ENCODE data around the gene SMG6. TPM values are rescaled to one million over a fixed set of nuclear protein-coding genes. Genes with fewer than 3 reads are reported as not detected.

Gene SMG6
- total and polyA plus RNA-seq, 2 donors (not counting 3 experiments of a cell fraction or from before 2014, with no cell fraction given): 40.1 to 42.2 TPM

DNA sequence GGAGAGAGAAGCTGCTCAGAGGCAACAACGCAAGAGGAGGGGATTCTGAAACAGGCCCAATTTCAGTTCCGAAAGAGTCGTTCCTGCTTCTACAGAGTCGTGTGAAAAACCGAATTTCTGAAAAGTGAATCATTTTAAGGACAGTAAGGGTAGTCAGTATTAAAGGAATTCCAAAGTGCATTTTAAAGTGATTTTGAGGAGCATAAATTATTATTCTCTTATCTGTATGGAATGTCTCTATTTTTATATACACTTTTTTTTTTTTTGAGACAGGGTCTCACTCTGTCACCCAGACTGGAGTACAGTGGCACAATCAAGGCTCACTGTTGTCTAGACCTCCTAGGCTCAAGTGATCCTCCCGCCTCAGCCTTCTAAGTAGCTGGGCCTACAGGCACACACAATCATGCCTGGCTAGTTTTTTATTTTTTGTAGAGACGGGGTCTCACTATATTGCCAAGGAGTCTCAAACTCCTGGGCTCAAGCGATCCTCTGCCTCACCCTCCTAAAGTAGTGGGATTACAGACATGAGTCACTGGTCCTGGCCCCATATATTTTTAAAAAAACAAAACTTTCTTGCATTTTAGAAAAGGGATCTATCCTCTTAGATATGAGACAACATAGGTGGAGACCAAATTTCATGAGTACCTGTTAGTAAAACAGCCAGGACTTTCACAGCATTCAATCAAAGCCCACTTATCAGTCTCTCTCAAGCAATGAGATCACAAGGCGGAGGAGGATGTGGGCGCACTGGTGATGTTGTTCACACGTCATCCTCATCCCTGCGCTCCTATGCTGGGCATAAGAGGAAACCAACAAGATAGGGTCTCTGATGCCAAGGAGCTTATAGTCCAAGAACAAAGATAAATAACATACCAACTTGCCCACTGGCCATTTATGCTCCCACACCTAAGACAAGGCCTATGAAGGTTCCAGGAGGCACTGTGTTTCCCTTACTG lies 53.2 kb downstream of the SMG6 start:
- Histone ChIP-seq H3K79me2 (ENCODE audit: control insufficient read depth, insufficient read depth, low read length) (no peaks in the 10 kb centered on the region), H3K4me1 (ENCODE audit: control insufficient read depth, extremely low read depth, insufficient read depth, low read length) (no peaks in the 10 kb centered on the region), H4K20me1 (replicated peaks; ENCODE audit: control insufficient read depth, extremely low read depth, insufficient read depth, low read length) (no peaks in the 10 kb centered on the region), H2AFZ (ENCODE audit: low read depth, low read length) (no peak overlapping the region), H3K27me3 (ENCODE audit: control insufficient read depth in 2 of 2, insufficient read depth in 2 of 2, low read length in 2 of 2) (no peaks in the 10 kb centered on the region), H3K4me3 (replicated peaks in 1 of 3; ENCODE audit: insufficient read depth in 1 of 3, low read depth in 1 of 3, low read length in 3 of 3) (no peak overlapping the region), H3K9me1 (replicated peaks; ENCODE audit: control insufficient read depth, extremely low read depth, insufficient read depth, low read length) (no peaks in the 10 kb centered on the region), H3K9ac (replicated peaks; ENCODE audit: extremely low read depth, insufficient read depth, low read length) (no peak overlapping the region), H3K9me3 (replicated peaks; ENCODE audit: control insufficient read depth, insufficient read depth, low read length) (no peaks in the 10 kb centered on the region), H3K27ac (ENCODE audit: insufficient read depth, low read depth, low read length) (no peak overlapping the region), H3K36me3 (ENCODE audit: control insufficient read depth in 2 of 2, extremely low read depth in 1 of 2, insufficient read depth in 2 of 2, low read length in 2 of 2) (peaks cover 0 to 4% of the 10 kb centered on the region in 2 experiments), H3K4me2 (ENCODE audit: insufficient read depth, low read length) (no peak overlapping the region)
- POLR2A ChIA-PET: no interaction called here
- DNase-seq (ENCODE audit: low read depth, low spot score) (no peak), FAIRE-seq (no peak)
- TF ChIP-seq POLR2AphosphoS5 (IDR thresholded peaks at IDR 0.05; ENCODE audit: insufficient read depth, low read depth, low read length) (no peak), MYC (IDR thresholded peaks at IDR 0.05; ENCODE audit: low read depth, low read length) (no peak), FOS (IDR thresholded peaks at IDR 0.05; ENCODE audit: borderline replicate concordance, insufficient read depth, low read length) (no peak), POLR2A (IDR thresholded peaks at IDR 0.05; ENCODE audit: low read depth, low read length) (no peak), JUN (IDR thresholded peaks at IDR 0.05; ENCODE audit: borderline replicate concordance, insufficient read depth, insufficient read length, low read depth) (no peak), EZH2 (IDR thresholded peaks at IDR 0.05; ENCODE audit: borderline replicate concordance, low read depth, low read length, severe bottlenecking) (no peak), GATA2 (IDR thresholded peaks at IDR 0.05; ENCODE audit: insufficient read depth, insufficient read length, low read depth, low read length) (no peak)
- TF ChIP-seq, protein P1, sequence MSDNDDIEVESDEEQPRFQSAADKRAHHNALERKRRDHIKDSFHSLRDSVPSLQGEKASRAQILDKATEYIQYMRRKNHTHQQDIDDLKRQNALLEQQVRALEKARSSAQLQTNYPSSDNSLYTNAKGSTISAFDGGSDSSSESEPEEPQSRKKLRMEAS (IDR thresholded peaks at IDR 0.05; ENCODE audit: insufficient read depth, insufficient read length): no peak
- TF ChIP-seq, protein P2, sequence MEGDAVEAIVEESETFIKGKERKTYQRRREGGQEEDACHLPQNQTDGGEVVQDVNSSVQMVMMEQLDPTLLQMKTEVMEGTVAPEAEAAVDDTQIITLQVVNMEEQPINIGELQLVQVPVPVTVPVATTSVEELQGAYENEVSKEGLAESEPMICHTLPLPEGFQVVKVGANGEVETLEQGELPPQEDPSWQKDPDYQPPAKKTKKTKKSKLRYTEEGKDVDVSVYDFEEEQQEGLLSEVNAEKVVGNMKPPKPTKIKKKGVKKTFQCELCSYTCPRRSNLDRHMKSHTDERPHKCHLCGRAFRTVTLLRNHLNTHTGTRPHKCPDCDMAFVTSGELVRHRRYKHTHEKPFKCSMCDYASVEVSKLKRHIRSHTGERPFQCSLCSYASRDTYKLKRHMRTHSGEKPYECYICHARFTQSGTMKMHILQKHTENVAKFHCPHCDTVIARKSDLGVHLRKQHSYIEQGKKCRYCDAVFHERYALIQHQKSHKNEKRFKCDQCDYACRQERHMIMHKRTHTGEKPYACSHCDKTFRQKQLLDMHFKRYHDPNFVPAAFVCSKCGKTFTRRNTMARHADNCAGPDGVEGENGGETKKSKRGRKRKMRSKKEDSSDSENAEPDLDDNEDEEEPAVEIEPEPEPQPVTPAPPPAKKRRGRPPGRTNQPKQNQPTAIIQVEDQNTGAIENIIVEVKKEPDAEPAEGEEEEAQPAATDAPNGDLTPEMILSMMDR (IDR thresholded peaks at IDR 0.05; ENCODE audit: extremely low read depth in 1 of 2, insufficient read depth in 1 of 2, low read depth in 1 of 2, low read length in 2 of 2): no peak
- intact Hi-C loops (cut with micrococcal nuclease): no loop called here
- CTCF ChIA-PET: interaction anchor here (1.0 to 1.2 kb wide), 3 partner anchors 12 to 196 kb away, joined by 3 read pairs; no protein-coding TSS in a partner anchor
- dilution Hi-C loops (cut with MboI; ENCODE audit: extremely low pct_ligation_motif_present, low sequenced_read_pairs): no loop called here
- no TSS peak for BruUV-seq (replicated peaks)
